IMR-90 (cell line): ENCODE data around the gene GAS2L3.

ENCODE experiments used
- CHD1 ChIP-seq: IDR thresholded peaks from 2 replicates; pipeline ENCODE4 v1.6.1; 2012; ENCODE audit warnings: low read depth, low read length, improper control_type of control experiment
- CTCF ChIP-seq: conservative IDR thresholded peaks from 2 replicates; pipeline ENCODE4 v1.5.1; 2012; ENCODE audit warnings: mild to moderate bottlenecking, low read depth, low read length, improper control_type of control experiment
- MXI1 ChIP-seq: IDR thresholded peaks from 2 replicates; pipeline ENCODE4 v1.6.1; 2012; ENCODE audit warnings: low read depth, mild to moderate bottlenecking, low read length, moderate library complexity, borderline replicate concordance
- POLR2A ChIP-seq: IDR thresholded peaks from 2 replicates; pipeline ENCODE4 v1.6.1; 2012; ENCODE audit warnings: mild to moderate bottlenecking, low read depth, low read length
- RFX5 ChIP-seq: IDR thresholded peaks from 2 replicates; pipeline ENCODE4 v1.8.0; 2012; ENCODE audit warnings: low read depth, mild to moderate bottlenecking, low read length, moderate library complexity

GRCh38 chr12:100534625-100535227 lies 38.8 kb upstream of the GAS2L3 start:
- TF ChIP-seq POLR2A (no peak), CTCF (no peak), CHD1 (no peak), MXI1 (no peak), RFX5 (no peak)
